PC-3 (cell line): ENCODE measurements around the gene KCNQ1. TPM values are rescaled to one million over a fixed set of nuclear protein-coding genes. Genes with fewer than 3 reads are reported as not detected.

Source experiments
- ATAC-seq: fragments of 200-7000 bp; cut with Tn5 transposase; 2 replicates; pipeline ENCODE4 v1.9.1; 2020; ENCODE audit warnings: mild to moderate bottlenecking, moderate library complexity
- BruUV-seq: library from RNA; stranded (reverse); fragments of 400-500 nt; replicated peaks from 2 replicates; lab custom pipeline; 2021; lab: Mats Ljungman, UMichigan
- CTCF ChIA-PET: fragments of 300-600 bp; sonication (Branson Sonifier 250); formaldehyde crosslinking; loops from one replicate; lab custom pipeline; 2022; ENCODE audit warnings: antibody characterized with exemption; lab: Charles Lee
- POLR2A ChIA-PET: fragments of 300-600 bp; sonication (Branson Sonifier 250); formaldehyde crosslinking; loops from one replicate; lab custom pipeline; 2022; ENCODE audit warnings: antibody characterized with exemption; ENCODE audit not compliant: unreplicated experiment; lab: Charles Lee
- DNase-seq: peaks from one replicate; pipeline ENCODE4 v3.0.0-alpha.2; 2015
- H2AFZ ChIP-seq: fragments of 300-600 bp; sonication (generic); 2 replicates; pipeline ENCODE4 v1.6.0; 2016; ENCODE audit warnings: antibody characterized with exemption, low read length
- H3F3A ChIP-seq: fragments of 300-600 bp; sonication (generic); one replicate; pipeline ENCODE4 v1.6.0; 2017; ENCODE audit warnings: antibody characterized with exemption, low read length, control low read depth, mild to moderate bottlenecking; ENCODE audit not compliant: unreplicated experiment
- H3K27ac ChIP-seq: fragments of 300-600 bp; sonication (generic); 2 replicates; pipeline ENCODE4 v1.5.1; 2016; ENCODE audit warnings: mild to moderate bottlenecking, low read length
- H3K27me3 ChIP-seq: fragments of 300-600 bp; sonication (generic); 2 replicates; pipeline ENCODE4 v1.6.1; 2016; ENCODE audit warnings: low read length, mixed read lengths
- H3K36me3 ChIP-seq: fragments of 300-600 bp; sonication (generic); 2 replicates; pipeline ENCODE4 v1.6.1; 2016; ENCODE audit warnings: low read depth, mixed run types, low read length, mixed read lengths
- H3K4me1 ChIP-seq: fragments of 300-600 bp; sonication (generic); 2 replicates; pipeline ENCODE4 v1.5.1; 2016; ENCODE audit warnings: low read length; ENCODE audit not compliant: insufficient read depth
- H3K4me2 ChIP-seq: fragments of 300-600 bp; sonication (generic); 2 replicates; pipeline ENCODE4 v1.6.0; 2016; ENCODE audit warnings: low read length
- H3K4me3 ChIP-seq: fragments of 300-600 bp; sonication (generic); 2 replicates; pipeline ENCODE4 v1.5.1; 2016; ENCODE audit warnings: mild to moderate bottlenecking, low read length, mixed read lengths
- H3K79me2 ChIP-seq: fragments of 300-600 bp; sonication (generic); 2 replicates; pipeline ENCODE4 v1.6.1; 2017; ENCODE audit warnings: low read length, mixed read lengths
- H3K9ac ChIP-seq: fragments of 300-600 bp; sonication (generic); 2 replicates; pipeline ENCODE4 v1.6.0; 2016; ENCODE audit warnings: mild to moderate bottlenecking, low read length
- H3K9me2 ChIP-seq: fragments of 300-600 bp; sonication (generic); replicated peaks from 2 replicates; pipeline ENCODE4 v1.6.1; 2016; ENCODE audit warnings: mixed run types, low read length, mixed read lengths
- H3K9me3 ChIP-seq: fragments of 300-600 bp; sonication (generic); 2 replicates; pipeline ENCODE4 v1.6.1; 2016; ENCODE audit warnings: low read length, mixed read lengths
- H4K20me1 ChIP-seq: fragments of 300-600 bp; sonication (generic); 2 replicates; pipeline ENCODE4 v1.6.1; 2016; ENCODE audit warnings: low read length, mixed read lengths
- CTCF ChIP-seq: fragments of 300-600 bp; sonication (generic); conservative IDR thresholded peaks from 2 replicates; pipeline ENCODE4 v1.5.1; 2017; ENCODE audit warnings: antibody characterized with exemption, low read depth, mild to moderate bottlenecking, low read length
- EZH2 ChIP-seq: fragments of 300-600 bp; sonication (generic); IDR thresholded peaks from one replicate; pipeline ENCODE4 v1.6.1; 2017; ENCODE audit warnings: antibody characterized with exemption, mild to moderate bottlenecking, low read length; ENCODE audit not compliant: unreplicated experiment
- EZH2phosphoT487 ChIP-seq: fragments of 300-600 bp; sonication (generic); IDR thresholded peaks from 2 replicates; pipeline ENCODE4 v1.6.1; 2018; ENCODE audit warnings: mild to moderate bottlenecking, antibody characterized with exemption, low read length, borderline replicate concordance
- intact Hi-C: fragments of 100-400 bp; cut with micrococcal nuclease; formaldehyde crosslinking; loops from 2 replicates; pipeline ENCODE4 v1.9.0; 2023
- total RNA-seq: library from RNA; depleted of rRNA; stranded (reverse); fragments of >200 nt; gene quantifications from 2 replicates; pipeline ENCODE4 v1.2.3, GENCODE V29; 2014

The KCNQ1 gene
- total RNA-seq, 1 experiment from 2014 or later: 0.40 TPM

GRCh38 chr11:2713661-2714462 is 269.1 kb downstream of the KCNQ1 start:
- H3K27me3 ChIP-seq: peaks cover 17% of the 10 kb centered on the region; the same call in 1 of the 2 replicates
- H3K27ac ChIP-seq: no peak overlapping the region
- no peak overlapping the region for H3K9ac ChIP-seq
- no TSS peak for BruUV-seq
- no peak overlapping the region for H2AFZ ChIP-seq
- H3K9me3 ChIP-seq: no peaks in the 10 kb centered on the region
- no peak overlapping the region for H3K4me2 ChIP-seq
- no peak overlapping the region for H3K4me3 ChIP-seq
- ATAC-seq (no peak), DNase-seq (no peak)
- H3K36me3 ChIP-seq: no peaks in the 10 kb centered on the region
- H4K20me1 ChIP-seq: no peaks in the 10 kb centered on the region
- TF ChIP-seq EZH2 (no peak), EZH2phosphoT487 (no peak), CTCF (no peak)
- ChIA-PET POLR2A (no interaction called here), CTCF (interaction anchor here (0.6 kb wide), 1 partner anchor 181 kb away, joined by 3 read pairs; no protein-coding TSS in a partner anchor)
- H3K4me1 ChIP-seq: no peaks in the 10 kb centered on the region
- H3K9me2 ChIP-seq: no peaks in the 10 kb centered on the region
- intact Hi-C loops: no loop called here
- H3F3A ChIP-seq: no peaks in the 10 kb centered on the region
- no peaks in the 10 kb centered on the region for H3K79me2 ChIP-seq

GRCh38 chr11:2714463-2714800 is 269.6 kb downstream of the KCNQ1 start:
- ChIA-PET POLR2A (no interaction called here), CTCF (no interaction called here)
- Histone ChIP-seq H3K79me2 (no peaks in the 10 kb centered on the region), H3K9me2 (no peaks in the 10 kb centered on the region), H3K36me3 (no peaks in the 10 kb centered on the region), H3K27ac (no peak overlapping the region), H2AFZ (no peak overlapping the region), H3K9me3 (no peaks in the 10 kb centered on the region), H4K20me1 (no peaks in the 10 kb centered on the region), H3K4me3 (no peak overlapping the region), H3F3A (no peaks in the 10 kb centered on the region), H3K9ac (no peak overlapping the region), H3K4me2 (no peak overlapping the region), H3K4me1 (no peaks in the 10 kb centered on the region), H3K27me3 (peaks cover 17% of the 10 kb centered on the region; the same call in 1 of the 2 replicates)
- intact Hi-C loops: no loop called here
- ATAC-seq (no peak), DNase-seq (no peak)
- BruUV-seq: no TSS peak
- TF ChIP-seq EZH2 (no peak), EZH2phosphoT487 (no peak), CTCF (no peak)

DNA sequence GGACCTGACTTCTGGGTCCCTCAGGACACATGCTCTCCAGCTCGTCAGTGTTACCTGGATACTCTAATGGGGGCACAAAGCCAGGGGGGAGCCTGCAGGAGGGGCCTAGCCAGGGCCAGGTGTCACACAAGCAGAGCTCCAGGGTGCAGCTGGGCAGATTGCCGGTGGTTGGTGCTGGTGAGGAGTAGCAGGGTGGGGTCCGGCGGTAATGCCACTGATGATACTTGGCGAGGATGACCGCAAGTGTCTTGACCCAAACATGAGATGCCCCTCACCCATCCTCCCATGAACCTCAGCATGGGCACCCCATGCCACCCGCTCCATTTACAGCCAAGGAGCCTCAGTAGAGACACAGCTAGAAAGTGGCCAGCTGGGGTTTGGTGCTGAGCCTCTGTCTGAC is 270.1 kb downstream of the KCNQ1 start:
- Histone ChIP-seq H3F3A (no peaks in the 10 kb centered on the region), H3K27ac (no peak overlapping the region), H3K9me2 (no peaks in the 10 kb centered on the region), H3K4me2 (no peak overlapping the region), H2AFZ (no peak overlapping the region), H3K9ac (no peak overlapping the region), H3K4me3 (no peak overlapping the region), H3K4me1 (no peaks in the 10 kb centered on the region), H3K79me2 (no peaks in the 10 kb centered on the region), H4K20me1 (no peaks in the 10 kb centered on the region), H3K27me3 (peaks cover 16% of the 10 kb centered on the region; the same call in 1 of the 2 replicates), H3K9me3 (no peaks in the 10 kb centered on the region), H3K36me3 (no peaks in the 10 kb centered on the region)
- CTCF ChIA-PET: no interaction called here
- intact Hi-C loops: no loop called here
- DNase-seq (no peak), ATAC-seq (no peak)
- POLR2A ChIA-PET: no interaction called here
- BruUV-seq: no TSS peak
- TF ChIP-seq CTCF (no peak), EZH2phosphoT487 (no peak), EZH2 (no peak)
